Muscle of leg (tissue), 11 donors: ENCODE data around the gene SOX10. TPM values are rescaled to one million over a fixed set of nuclear protein-coding genes. Genes with fewer than 3 reads are reported as not detected.
A peak's percentile ranks its signal among the peaks of the same experiment; 100 is the strongest.
"Not testable (repeated sequence)": the region's sequence is repeated elsewhere in the genome, so short reads cannot be mapped to it uniquely, and the experiment has no call there.

Experiments used
- DNase-seq: peaks from one replicate; pipeline ENCODE4 v3.0.0; 2013
- H3K27ac ChIP-seq: one replicate; pipeline ENCODE4 v1.5.1; 2013; ENCODE audit warnings: mild to moderate bottlenecking, low read length, control low read depth
- H3K27me3 ChIP-seq: one replicate; pipeline ENCODE4 v1.6.1; 2013; ENCODE audit warnings: low read length; ENCODE audit not compliant: control insufficient read depth, insufficient read depth
- H3K36me3 ChIP-seq: one replicate; pipeline ENCODE4 v1.6.1; 2013; ENCODE audit warnings: low read length; ENCODE audit not compliant: control insufficient read depth, insufficient read depth
- H3K4me1 ChIP-seq: one replicate; pipeline ENCODE4 v1.6.1; 2013; ENCODE audit warnings: low read length; ENCODE audit not compliant: control insufficient read depth, insufficient read depth
- H3K4me3 ChIP-seq: one replicate; pipeline ENCODE4 v1.5.1; 2013; ENCODE audit warnings: low read length, control low read depth
- H3K9me3 ChIP-seq: replicated peaks from 2 replicates; pipeline ENCODE4 v1.6.1; 2013; ENCODE audit warnings: low read depth, low read length; ENCODE audit not compliant: control insufficient read depth
- WGBS: methylation state at CpG from one replicate; pipeline ENCODE4 v1.1.5; 2013; ENCODE audit warnings: missing lambda C conversion rate; ENCODE audit not compliant: insufficient coverage; 5-methylcytosine and 5-hydroxymethylcytosine counted together
- polyA plus RNA-seq, 8 donors: library from polyadenylated mRNA; unstranded; fragments of 120-200 nt; gene quantifications; one replicate each; pipeline versions ENCODE4 v1.2.1 to v1.2.3, GENCODE V29; 2013; ENCODE audit warnings: inconsistent platforms in 1 of 8, low replicate concordance in 1 of 8; ENCODE audit not compliant: insufficient read length in 8 of 8, insufficient read depth in 1 of 8
- total RNA-seq: library from RNA; stranded (reverse); fragments of 120-200 nt; gene quantifications from one replicate; pipeline ENCODE4 v1.2.4, GENCODE V29; 2013

SOX10 gene
- total and polyA plus RNA-seq, 9 donors: 2.2 to 19.8 (median 8.1) TPM

- not testable (repeated sequence) for H3K4me3 ChIP-seq, H3K9me3 ChIP-seq
- 89% methylated on average over 6 of the region's 14 CpGs for WGBS
These were observed 37.1 kb downstream of the SOX10 start for GRCh38 chr22:37947142-37947795.

DNA sequence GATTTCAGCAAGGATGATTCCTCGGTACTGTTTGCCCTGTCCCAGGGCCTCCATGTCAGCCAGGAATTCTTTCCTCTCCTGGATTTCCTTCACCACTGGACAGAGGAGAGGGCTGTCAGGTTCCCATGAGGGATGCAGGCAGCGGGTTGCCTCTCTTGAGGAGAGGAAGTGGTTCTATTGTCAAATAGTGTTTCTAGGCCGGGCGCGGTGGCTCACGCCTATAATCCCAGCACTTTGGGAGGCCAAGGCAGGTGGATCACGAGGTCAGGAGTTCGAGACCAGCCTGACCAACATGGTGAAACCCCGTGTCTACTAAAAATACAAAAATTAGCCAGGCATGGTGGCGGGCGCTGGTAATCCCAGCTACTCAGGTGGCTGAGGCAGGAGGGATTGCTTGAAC lies 39.9 kb downstream of the SOX10 start:
- H3K36me3 ChIP-seq: peaks cover 34% of the 10 kb centered on the region
- H3K4me3 ChIP-seq, H3K27ac ChIP-seq, H3K4me1 ChIP-seq, DNase-seq, H3K27me3 ChIP-seq, H3K9me3 ChIP-seq: not testable (repeated sequence)
- WGBS: 87% methylated on average over 8 of the region's 11 CpGs

More at GRCh38 chr22:37947142-37947795, 37.1 kb downstream of the SOX10 start:
- not testable (repeated sequence) for H3K27me3 ChIP-seq, H3K36me3 ChIP-seq, H3K27ac ChIP-seq, DNase-seq, H3K4me1 ChIP-seq

GRCh38 chr22:37943825-37944198 lies 40.5 kb downstream of the SOX10 start:
- Histone ChIP-seq H3K27ac (no peak overlapping the region), H3K4me1 (no peaks in the 10 kb centered on the region), H3K36me3 (peaks cover 39% of the 10 kb centered on the region), H3K27me3 (no peaks in the 10 kb centered on the region), H3K9me3 (no peaks in the 10 kb centered on the region), H3K4me3 (no peak overlapping the region)
- WGBS: 87% methylated on average over 5 of the region's 7 CpGs
- DNase-seq: no peak

GRCh38 chr22:37943136-37943824 lies 41.1 kb downstream of the SOX10 start:
- Histone ChIP-seq H3K27me3 (no peaks in the 10 kb centered on the region), H3K27ac (no peak overlapping the region), H3K9me3 (no peaks in the 10 kb centered on the region), H3K36me3 (peaks cover 39% of the 10 kb centered on the region), H3K4me3 (no peak overlapping the region), H3K4me1 (no peaks in the 10 kb centered on the region)
- DNase-seq: no peak
- WGBS: 66% methylated on average over 7 of the region's 12 CpGs

DNA sequence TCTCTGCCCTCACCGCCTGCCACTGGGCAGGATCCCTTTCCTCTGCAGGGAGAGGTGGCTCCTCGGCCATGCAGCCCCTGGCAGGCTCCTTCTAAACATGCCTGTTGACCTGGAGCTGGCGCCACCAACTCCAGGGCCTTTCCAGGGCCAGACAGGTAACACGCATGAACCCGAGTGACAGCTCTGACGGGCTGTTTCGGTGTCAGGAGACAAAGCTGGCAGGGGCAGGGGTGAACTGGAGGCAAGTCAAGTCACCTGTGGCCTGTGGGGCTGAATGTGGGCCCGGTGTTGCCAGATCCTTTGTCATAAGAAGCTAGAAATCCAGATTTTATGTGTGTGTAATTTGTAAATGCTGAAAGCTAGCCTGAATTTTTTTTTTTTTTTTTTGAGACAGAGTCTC lies 42.2 kb downstream of the SOX10 start:
- H3K9me3 ChIP-seq: no peaks in the 10 kb centered on the region
- no peaks in the 10 kb centered on the region for H3K4me1 ChIP-seq
- 92% methylated on average over 7 of the region's 8 CpGs for WGBS
- no peaks in the 10 kb centered on the region for H3K27me3 ChIP-seq
- H3K36me3 ChIP-seq: peaks cover 46% of the 10 kb centered on the region
- no peak overlapping the region for H3K4me3 ChIP-seq
- DNase-seq: no peak
- H3K27ac ChIP-seq: no peak overlapping the region

GRCh38 chr22:37940698-37941376 lies 43.5 kb downstream of the SOX10 start:
- Histone ChIP-seq H3K27me3 (no peaks in the 10 kb centered on the region), H3K4me1 (no peaks in the 10 kb centered on the region), H3K9me3 (no peaks in the 10 kb centered on the region), H3K36me3 (peaks cover 54% of the 10 kb centered on the region), H3K4me3 (no peak overlapping the region), H3K27ac (no peak overlapping the region)
- no peak for DNase-seq
- WGBS: 54% methylated on average over 11 of the region's 12 CpGs

DNA sequence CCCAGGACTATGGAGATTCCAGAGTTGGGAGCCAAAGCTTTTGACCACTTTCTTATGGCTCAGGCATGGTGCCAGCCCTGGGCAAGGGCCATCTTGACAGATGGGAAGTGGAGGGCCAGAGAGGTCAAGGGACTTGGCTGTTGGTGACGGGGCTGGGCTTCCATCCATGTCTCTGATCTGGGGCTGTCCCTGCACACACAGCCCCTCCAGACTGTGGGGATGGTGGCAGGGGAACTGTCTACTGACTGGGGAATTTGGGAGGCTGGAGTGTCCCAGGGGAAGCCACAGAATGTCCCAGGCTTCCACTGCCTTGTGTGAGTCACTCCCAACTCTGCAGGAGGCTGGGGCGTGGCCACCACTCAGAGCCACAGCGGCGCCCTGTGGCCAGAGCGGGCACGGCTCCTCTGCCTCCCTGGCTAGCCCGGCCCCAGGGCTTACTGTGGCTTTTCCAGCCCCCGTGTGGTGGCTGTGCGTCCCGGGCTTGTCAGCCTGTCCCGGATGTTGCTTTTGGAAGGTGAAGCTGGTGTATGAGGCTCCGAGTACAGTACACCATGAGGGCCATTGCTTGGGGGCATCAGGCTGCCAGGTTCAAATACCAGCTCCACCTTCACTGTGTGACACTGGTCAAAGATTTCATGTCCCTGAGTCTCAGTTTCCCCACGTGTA lies 50.5 kb downstream of the SOX10 start:
- whole genome bisulfite sequencing: 7% methylated on average over 6 of the region's 13 CpGs
- H3K27me3 ChIP-seq: no peaks in the 10 kb centered on the region
- H3K36me3 ChIP-seq: peaks cover 63% of the 10 kb centered on the region

GRCh38 chr22:37932821-37933578 lies 51.4 kb downstream of the SOX10 start:
- DNase-seq: no peak
- no peaks in the 10 kb centered on the region for H3K9me3 ChIP-seq
- H3K36me3 ChIP-seq: peaks cover 68% of the 10 kb centered on the region
- no peak overlapping the region for H3K4me3 ChIP-seq
- 79% methylated on average over 19 of the region's 21 CpGs for WGBS
- H3K27me3 ChIP-seq: no peaks in the 10 kb centered on the region
- peak overlapping the region; percentile 35 for H3K27ac ChIP-seq
- peaks cover 11% of the 10 kb centered on the region for H3K4me1 ChIP-seq

More for the DNA sequence above, 50.5 kb downstream of the SOX10 start:
- peaks cover 11% of the 10 kb centered on the region for H3K4me1 ChIP-seq
- peak overlapping the region; percentile 65 for H3K27ac ChIP-seq
- H3K4me3 ChIP-seq: no peak overlapping the region
- H3K9me3 ChIP-seq: no peaks in the 10 kb centered on the region
- DNase-seq: peak; percentile 82

DNA sequence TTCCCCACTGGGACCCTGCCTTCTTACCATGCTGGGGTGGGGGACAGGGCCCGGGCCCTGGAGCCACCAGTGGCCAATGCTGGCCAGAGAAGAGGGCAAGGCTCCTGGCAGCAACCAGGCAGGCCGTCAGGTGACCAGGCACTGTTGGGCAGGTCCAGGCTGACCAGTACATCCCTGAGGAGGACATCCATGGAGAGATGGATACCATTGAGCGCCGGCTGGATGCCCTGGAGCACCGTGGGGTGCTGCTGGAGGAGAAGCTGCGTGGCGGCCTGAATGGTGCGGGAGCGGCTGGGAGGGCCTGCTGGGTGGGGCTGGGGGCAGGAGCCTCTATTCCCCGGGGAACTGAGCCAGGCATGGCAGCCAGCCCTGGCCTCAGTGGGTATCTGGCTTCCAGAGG lies 52.0 kb downstream of the SOX10 start:
- Histone ChIP-seq H3K36me3 (peaks cover 66% of the 10 kb centered on the region), H3K27me3 (no peaks in the 10 kb centered on the region), H3K9me3 (no peaks in the 10 kb centered on the region), H3K27ac (no peak overlapping the region), H3K4me1 (peaks cover 11% of the 10 kb centered on the region), H3K4me3 (no peak overlapping the region)
- WGBS: 76% methylated on average over 6 of the region's 10 CpGs
- no peak for DNase-seq
